Esophagus mucosa (tissue), 1 donor: ENCODE measurements around the gene CFAP92. TPM values are rescaled to one million over a fixed set of nuclear protein-coding genes. Genes with fewer than 3 reads are reported as not detected.
A peak's percentile ranks its signal among the peaks of the same experiment; 100 is the strongest.

ENCODE experiments used
- ATAC-seq: fragments of 200-7000 bp; cut with Tn5 transposase; one replicate; pipeline ENCODE4 v1.9.1; 2020
- total RNA-seq: library from RNA; stranded (reverse); gene quantifications from one replicate; pipeline ENCODE4 v1.2.4, GENCODE V29; 2023
- donor health status: DM: yes; HTN: yes; CAD: no.

Gene CFAP92
- total RNA-seq, 1 donor from 2014 or later = 0.80 TPM

GRCh38 chr3:129004639-129005295, 10.9 kb upstream of the CFAP92 start:
- no peak for ATAC-seq

- peak; percentile 91 for ATAC-seq
Measured at GRCh38 chr3:129003578-129004112, 9.8 kb upstream of the CFAP92 start.

GRCh38 chr3:129002573-129003569, 9.0 kb upstream of the CFAP92 start:
- ATAC-seq = no peak

- ATAC-seq = peak; percentile 19
Measured at GRCh38 chr3:129001806-129002572, 8.1 kb upstream of the CFAP92 start.

- peak; percentile 43 for ATAC-seq
Measured at GRCh38 chr3:129001101-129001805, 7.4 kb upstream of the CFAP92 start, which contains the start of gene EFCC1. Gene EFCC1, plus strand, starts transcription at chr3:129001304. Its CDS starts 325 bp downstream, at chr3:129001629.

GRCh38 chr3:129000742-129001100, 6.8 kb upstream of the CFAP92 start:
- no peak for ATAC-seq

- ATAC-seq = no peak
Measured at GRCh38 chr3:128999102-128999501, 5.2 kb upstream of the CFAP92 start.

GRCh38 chr3:128998561-128998960, 4.7 kb upstream of the CFAP92 start:
- no peak for ATAC-seq

- ATAC-seq = no peak
Measured at GRCh38 chr3:128997486-128998133, 3.7 kb upstream of the CFAP92 start.

- no peak for ATAC-seq
Measured at GRCh38 chr3:128996726-128997125, 2.9 kb upstream of the CFAP92 start.

GRCh38 chr3:128996200-128996599, 2.3 kb upstream of the CFAP92 start:
- ATAC-seq = no peak

GRCh38 chr3:128995737-128996136, 1.9 kb upstream of the CFAP92 start:
- no peak for ATAC-seq

- ATAC-seq = no peak
Measured at GRCh38 chr3:128994581-128995546, 988 bp upstream of the CFAP92 start.

GRCh38 chr3:128994173-128994512, 267 bp upstream of the CFAP92 start:
- no peak for ATAC-seq

- ATAC-seq = peak; percentile 32
Measured at GRCh38 chr3:128992926-128993460, 883 bp downstream of the CFAP92 start.

GRCh38 chr3:128991355-128991895, 2.5 kb downstream of the CFAP92 start:
- ATAC-seq = no peak

- ATAC-seq = no peak
Measured at GRCh38 chr3:128988286-128988685, 5.6 kb downstream of the CFAP92 start.

GRCh38 chr3:128987302-128988100, 6.4 kb downstream of the CFAP92 start:
- ATAC-seq = no peak

GRCh38 chr3:128984596-128984995, 9.3 kb downstream of the CFAP92 start:
- ATAC-seq = peak; percentile 97
